IMR-90 (cell line): ENCODE results near the gene TGM2. TPM values are rescaled to one million over a fixed set of nuclear protein-coding genes. Genes with fewer than 3 reads are reported as not detected.

Experiments
- ATAC-seq: fragments of 200-7000 bp; cut with Tn5 transposase; 2 replicates; pipeline ENCODE4 v1.9.1; 2020; ENCODE audit warnings: low read depth, mild to moderate bottlenecking, moderate library complexity
- BruUV-seq: library from RNA; stranded (reverse); fragments of 400-500 nt; replicated peaks from 2 replicates; lab custom pipeline; 2021; lab: Mats Ljungman, UMichigan
- CTCF ChIA-PET: fragments of 300-600 bp; formaldehyde crosslinking; extraction: SDS; loops from one replicate; lab custom pipeline; 2021; ENCODE audit warnings: antibody characterized with exemption; lab: Yijun Ruan, JAX
- POLR2A ChIA-PET: fragments of 300-600 bp; sonication (Branson Sonifier 250); formaldehyde crosslinking; loops from one replicate; lab custom pipeline; 2022; ENCODE audit warnings: antibody characterized with exemption; ENCODE audit not compliant: unreplicated experiment; lab: Charles Lee
- DNase-seq: peaks from one replicate; pipeline ENCODE4 v3.0.0; 2013
- H2AFZ ChIP-seq: replicated peaks from 2 replicates; pipeline ENCODE3; 2013; ENCODE audit warnings: low read length, mild to moderate bottlenecking; ENCODE audit not compliant: poor library complexity
- H2AK5ac ChIP-seq: 2 replicates; pipeline ENCODE4 v1.6.1; 2013; ENCODE audit warnings: low read depth, low read length, inconsistent platforms
- H2AK9ac ChIP-seq: replicated peaks from 2 replicates; pipeline ENCODE3; 2013; ENCODE audit warnings: mild to moderate bottlenecking, low read depth, low read length, moderate library complexity; ENCODE audit not compliant: poor library complexity
- H2BK120ac ChIP-seq: 2 replicates; pipeline ENCODE4 v1.6.1; 2013; ENCODE audit warnings: low read depth, low read length, inconsistent platforms
- H2BK15ac ChIP-seq: 3 replicates; pipeline ENCODE4 v1.6.1; 2013; ENCODE audit warnings: low read depth, low read length, inconsistent platforms
- H2BK20ac ChIP-seq: 2 replicates; pipeline ENCODE4 v1.6.1; 2013; ENCODE audit warnings: low read depth, mild to moderate bottlenecking, inconsistent platforms, low read length, moderate library complexity
- H2BK5ac ChIP-seq: 2 replicates; pipeline ENCODE4 v1.6.1; 2013; ENCODE audit warnings: mild to moderate bottlenecking, low read depth, low read length, inconsistent platforms; ENCODE audit not compliant: poor library complexity, severe bottlenecking
- H3K14ac ChIP-seq: replicated peaks from 2 replicates; pipeline ENCODE4 v1.6.1; 2013; ENCODE audit warnings: low read depth, low read length, inconsistent platforms
- H3K18ac ChIP-seq: 2 replicates; pipeline ENCODE4 v1.6.1; 2013; ENCODE audit warnings: low read depth, low read length, control low read depth
- H3K23ac ChIP-seq: 2 replicates; pipeline ENCODE4 v1.6.1; 2013; ENCODE audit warnings: low read depth, low read length, inconsistent platforms
- H3K27ac ChIP-seq: 2 replicates; pipeline ENCODE4 v1.5.1; 2013; ENCODE audit warnings: mild to moderate bottlenecking, control low read depth, low read length; ENCODE audit not compliant: insufficient read depth
- H3K27me3 ChIP-seq: 2 replicates; pipeline ENCODE4 v1.6.1; 2013; ENCODE audit warnings: low read length; ENCODE audit not compliant: control insufficient read depth, insufficient read depth
- H3K36me3 ChIP-seq: 2 replicates; pipeline ENCODE4 v1.6.1; 2013; ENCODE audit warnings: low read length, mixed read lengths; ENCODE audit not compliant: control insufficient read depth, insufficient read depth
- H3K4ac ChIP-seq: 2 replicates; pipeline ENCODE4 v1.6.1; 2013; ENCODE audit warnings: low read depth, low read length, inconsistent platforms
- H3K4me1 ChIP-seq: 2 replicates; pipeline ENCODE4 v1.6.1; 2013; ENCODE audit warnings: low read length, mixed read lengths; ENCODE audit not compliant: control insufficient read depth, insufficient read depth
- H3K4me2 ChIP-seq: 2 replicates; pipeline ENCODE4 v1.6.1; 2013; ENCODE audit warnings: low read depth, mild to moderate bottlenecking, control low read depth, low read length, moderate library complexity
- H3K4me3 ChIP-seq: 2 replicates; pipeline ENCODE4 v1.5.1; 2013; ENCODE audit warnings: low read depth, mild to moderate bottlenecking, control low read depth, low read length, moderate library complexity; ENCODE audit not compliant: insufficient read depth
- H3K56ac ChIP-seq: 2 replicates; pipeline ENCODE4 v1.6.1; 2013; ENCODE audit warnings: low read length, inconsistent platforms; ENCODE audit not compliant: insufficient read depth; ENCODE audit errors: extremely low read depth
- H3K79me1 ChIP-seq, 2 experiments: 2 replicates each; pipeline ENCODE4 v1.6.1; 2013; ENCODE audit warnings: low read length in 2 of 2, inconsistent platforms in 1 of 2, low read depth in 1 of 2
- H3K9ac ChIP-seq: 2 replicates; pipeline ENCODE4 v1.6.1; 2013; ENCODE audit warnings: low read depth, low read length, control low read depth
- H3K9me1 ChIP-seq: 2 replicates; pipeline ENCODE4 v1.6.1; 2013; ENCODE audit warnings: low read length, inconsistent platforms; ENCODE audit not compliant: insufficient read depth
- H3K9me3 ChIP-seq: 2 replicates; pipeline ENCODE4 v1.6.1; 2013; ENCODE audit warnings: low read length; ENCODE audit not compliant: control insufficient read depth, insufficient read depth
- H4K20me1 ChIP-seq: 2 replicates; pipeline ENCODE4 v1.6.1; 2013; ENCODE audit warnings: low read length, inconsistent platforms; ENCODE audit not compliant: insufficient read depth
- H4K5ac ChIP-seq: 2 replicates; pipeline ENCODE4 v1.6.1; 2013; ENCODE audit warnings: mild to moderate bottlenecking, low read depth, low read length, control low read depth
- H4K8ac ChIP-seq, 2 experiments: 2 replicates each; pipeline ENCODE4 v1.6.1; 2013; ENCODE audit warnings: low read depth in 2 of 2, low read length in 2 of 2, control low read depth in 1 of 2, inconsistent platforms in 1 of 2
- H4K91ac ChIP-seq: 2 replicates; pipeline ENCODE4 v1.6.1; 2013; ENCODE audit warnings: low read depth, low read length, inconsistent platforms; ENCODE audit not compliant: insufficient read depth
- BHLHE40 ChIP-seq: fragments of 150-350 bp; IDR thresholded peaks from 2 replicates; pipeline ENCODE4 v1.6.1; 2016; ENCODE audit warnings: mild to moderate bottlenecking, low read depth, low read length
- CEBPB ChIP-seq: IDR thresholded peaks from 2 replicates; pipeline ENCODE4 v1.6.1; 2012; ENCODE audit warnings: low read depth, low read length, improper control_type of control experiment
- CHD1 ChIP-seq: IDR thresholded peaks from 2 replicates; pipeline ENCODE4 v1.6.1; 2012; ENCODE audit warnings: low read depth, low read length, improper control_type of control experiment
- CTCF ChIP-seq: conservative IDR thresholded peaks from 2 replicates; pipeline ENCODE4 v1.5.1; 2012; ENCODE audit warnings: mild to moderate bottlenecking, low read depth, low read length, improper control_type of control experiment
- FOS ChIP-seq: fragments of 150-350 bp; IDR thresholded peaks from 2 replicates; pipeline ENCODE4 v1.6.1; 2016; ENCODE audit warnings: low read depth, low read length
- MAZ ChIP-seq: IDR thresholded peaks from 2 replicates; pipeline ENCODE4 v1.6.1; 2012; ENCODE audit warnings: low read depth, mild to moderate bottlenecking, low read length, improper control_type of control experiment, moderate library complexity, borderline replicate concordance
- RAD21 ChIP-seq: IDR thresholded peaks from 2 replicates; pipeline ENCODE4 v1.6.1; 2012; ENCODE audit warnings: low read length, improper control_type of control experiment
- RFX5 ChIP-seq: IDR thresholded peaks from 2 replicates; pipeline ENCODE4 v1.8.0; 2012; ENCODE audit warnings: low read depth, mild to moderate bottlenecking, low read length, moderate library complexity
- USF2 ChIP-seq: fragments of 150-350 bp; IDR thresholded peaks from 2 replicates; pipeline ENCODE4 v1.6.1; 2017; ENCODE audit warnings: mild to moderate bottlenecking, antibody characterized with exemption, low read length, low read depth
- WGBS, 2 experiments: methylation state at CpG; one replicate each; pipeline versions ENCODE4 v1.1.5 to v1.1.7; 2013; ENCODE audit warnings: missing lambda C conversion rate in 2 of 2; ENCODE audit not compliant: insufficient read length in 1 of 2; ENCODE audit errors: extremely low coverage in 2 of 2; 5-methylcytosine and 5-hydroxymethylcytosine counted together
- dilution Hi-C: fragments of 300-500 bp; cut with HindIII; formaldehyde crosslinking; loops from one replicate; pipeline ENCODE4 v1.14.3; 2018; ENCODE audit warnings: low sequenced_read_pairs; ENCODE audit not compliant: unreplicated experiment
- in situ Hi-C: fragments of 300-500 bp; cut with MboI; formaldehyde crosslinking; loops from 3 replicates; pipeline ENCODE4 v1.14.3; 2019; ENCODE audit warnings: low sequenced_read_pairs, inconsistent platforms, mixed read lengths
- intact Hi-C: fragments of 100-400 bp; cut with micrococcal nuclease; formaldehyde crosslinking; loops from 2 replicates; pipeline ENCODE4 v1.10.0; 2022
- polyA plus RNA-seq, 3 experiments: library from polyadenylated mRNA; depleted of rRNA; stranded (reverse); fragments of >200 nt; gene quantifications; 2 replicates each; pipeline ENCODE4 v1.2.3, GENCODE V29; 2012; ENCODE audit warnings: low replicate concordance in 1 of 3
- total RNA-seq: library from RNA; depleted of rRNA; stranded (reverse); fragments of >200 nt; gene quantifications from 2 replicates; pipeline ENCODE4 v1.2.3, GENCODE V29; 2012

TGM2 gene
- total and polyA plus RNA-seq, 2 of the 4 experiments (the other 2 are of a cell fraction): 239 to 268 TPM

DNA sequence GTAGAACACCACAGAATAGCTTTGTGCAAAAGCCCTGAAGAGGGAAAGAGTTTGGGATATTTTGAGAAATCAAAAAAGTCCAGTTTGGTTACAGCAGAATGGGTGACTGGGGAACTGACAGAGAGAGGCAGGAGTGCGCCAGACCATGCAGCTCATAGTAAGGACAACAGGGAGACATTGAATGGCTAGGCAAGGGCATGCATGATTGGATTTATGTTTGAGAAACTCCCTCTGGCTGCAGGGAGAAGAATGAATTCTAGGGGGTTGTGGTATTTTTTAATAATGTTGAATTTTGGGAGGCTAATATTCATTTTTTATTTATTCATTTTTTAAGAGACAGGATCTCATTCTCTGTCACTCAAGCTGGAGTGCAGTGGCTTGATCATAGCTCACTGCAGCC lies 49.9 kb downstream of the TGM2 start:
- H2AK9ac ChIP-seq: no peak overlapping the region
- H3K4me2 ChIP-seq: no peak overlapping the region
- dilution Hi-C loops: no loop called here
- ChIA-PET POLR2A (no interaction called here), CTCF (interaction anchor here (1.8 kb wide), 1 partner anchor 22 kb away, joined by 4 read pairs; no protein-coding TSS in a partner anchor)
- peak overlapping the region; percentile 64; the same call in 1 of the 3 replicates for H2BK15ac ChIP-seq
- no peak for TF ChIP-seq CTCF
- TF ChIP-seq RAD21: no peak
- TF ChIP-seq CHD1: no peak
- TF ChIP-seq USF2: no peak
- TF ChIP-seq RFX5: no peak
- no peak for TF ChIP-seq FOS
- no peak for TF ChIP-seq BHLHE40
- no peak for TF ChIP-seq MAZ
- no peak for TF ChIP-seq CEBPB
- H2AK5ac ChIP-seq: peak overlapping the region; percentile 60; the same call in 1 of the 2 replicates
- in situ Hi-C loops: no loop called here
- no peak overlapping the region for H2BK5ac ChIP-seq
- H4K91ac ChIP-seq: no peak overlapping the region
- H3K4me3 ChIP-seq: no peak overlapping the region
- peak overlapping the region; percentile 41 for H3K4ac ChIP-seq
- no peak overlapping the region for H3K56ac ChIP-seq
- no peak for ATAC-seq
- H3K79me1 ChIP-seq: no peaks in the 10 kb centered on the region
- BruUV-seq: no TSS peak
- no peak overlapping the region for H4K5ac ChIP-seq
- intact Hi-C loops: loop anchor here (5.0 kb wide), 1 partner anchor 33 kb away; no protein-coding TSS in a partner anchor
- WGBS, 2 experiments: no CpG with 5 or more reads among the region's 1 CpG
- H3K14ac ChIP-seq: no peak overlapping the region
- H3K36me3 ChIP-seq: no peaks in the 10 kb centered on the region
- H3K27me3 ChIP-seq: no peaks in the 10 kb centered on the region
- no peaks in the 10 kb centered on the region for H3K9me3 ChIP-seq
- H3K4me1 ChIP-seq: peaks cover 10% of the 10 kb centered on the region
- no peak overlapping the region for H2AFZ ChIP-seq
- no peak overlapping the region for H3K18ac ChIP-seq
- no peak overlapping the region for H4K8ac ChIP-seq
- no peak overlapping the region for H3K9ac ChIP-seq
- peak overlapping the region; percentile 32 for H2BK20ac ChIP-seq
- no peak overlapping the region for H3K27ac ChIP-seq
- no peaks in the 10 kb centered on the region for H4K20me1 ChIP-seq
- peaks cover 21% of the 10 kb centered on the region for H3K9me1 ChIP-seq
- no peak for DNase-seq
- peak overlapping the region; percentile 67 for H2BK120ac ChIP-seq
- H3K23ac ChIP-seq: no peak overlapping the region
